GM19023 (cell line): ENCODE results near the gene CDKN2AIPNL.
"Not testable (repeated sequence)": the region's sequence is repeated elsewhere in the genome, so short reads cannot be mapped to it uniquely, and the experiment has no call there.

Experiments
- ATAC-seq: cut with Tn5 transposase; IDR thresholded peaks from one replicate; pipeline ENCODE4 v1.9.1; 2021; ENCODE audit warnings: mild to moderate bottlenecking, moderate library complexity; ENCODE audit not compliant: unreplicated experiment

CDKN2AIPNL gene

DNA sequence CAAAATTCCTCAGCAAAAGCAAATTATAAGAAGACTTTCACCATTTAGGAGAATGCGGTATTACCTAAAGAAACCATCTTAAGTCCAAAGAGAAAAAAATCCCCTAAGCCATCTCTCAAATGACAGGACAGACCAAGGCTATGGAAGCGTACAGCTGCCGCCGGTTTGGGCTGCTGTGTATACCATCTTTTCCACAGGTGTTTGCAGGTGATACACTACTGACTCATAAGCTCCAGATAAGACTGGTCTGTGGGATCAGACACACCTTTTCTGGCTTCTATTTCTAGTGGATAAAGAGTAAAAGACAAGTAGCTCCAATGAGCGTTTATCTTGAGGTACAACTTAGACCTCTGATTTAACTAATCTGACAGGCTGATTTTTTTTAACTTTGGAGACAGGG, 7.7 kb downstream of the CDKN2AIPNL start:
- ATAC-seq = no peak

DNA sequence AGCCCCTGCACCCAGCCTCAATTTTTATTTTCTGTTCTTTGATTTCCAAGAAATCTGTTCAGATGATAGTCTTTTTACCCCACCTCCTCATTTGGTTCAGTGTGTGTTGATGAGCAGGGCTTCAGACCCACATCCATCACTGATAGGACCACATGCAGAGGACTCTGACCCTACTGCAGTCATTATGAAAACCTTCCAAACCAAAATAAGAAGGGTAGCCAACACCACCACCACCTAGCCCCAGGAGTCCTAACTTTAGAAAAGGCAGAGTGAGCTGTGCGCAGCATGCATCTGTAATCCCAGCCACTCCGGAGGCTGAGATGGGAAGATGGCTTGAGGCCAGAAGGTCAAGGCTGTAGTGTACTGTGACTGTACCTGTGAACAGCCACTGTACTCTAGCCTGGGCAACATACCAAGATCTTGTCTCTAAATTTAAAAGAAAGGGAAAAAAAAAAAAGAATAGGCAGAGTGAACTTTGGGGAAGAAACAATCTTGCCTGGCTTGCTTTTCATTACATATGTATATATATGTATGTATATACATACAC, 13.0 kb downstream of the CDKN2AIPNL start:
- no peak for ATAC-seq

DNA sequence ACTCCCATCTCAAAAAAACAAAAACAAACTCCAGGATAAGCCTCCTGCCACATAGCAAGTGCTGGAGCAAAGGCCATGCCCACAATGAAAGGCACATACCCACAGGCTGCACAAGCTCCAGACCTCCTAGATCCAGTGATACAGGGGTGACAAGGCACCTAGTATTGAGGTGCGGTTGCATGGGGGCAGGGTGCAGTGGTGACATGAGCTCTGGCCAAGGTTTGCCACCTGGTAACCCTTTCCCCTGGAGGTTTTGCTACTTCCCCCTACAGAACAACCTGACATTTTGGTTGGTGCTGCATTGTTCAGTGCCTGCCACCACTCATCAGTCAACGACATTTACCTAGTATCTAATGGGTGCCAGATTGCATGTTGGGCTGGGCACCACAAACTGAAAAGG, 14.5 kb downstream of the CDKN2AIPNL start:
- no peak for ATAC-seq

- no peak for ATAC-seq
These were observed 15.4 kb downstream of the CDKN2AIPNL start for GRCh38 chr5:134396274-134396673.

- no peak for ATAC-seq
These were observed 16.7 kb downstream of the CDKN2AIPNL start for GRCh38 chr5:134394932-134395331.

DNA sequence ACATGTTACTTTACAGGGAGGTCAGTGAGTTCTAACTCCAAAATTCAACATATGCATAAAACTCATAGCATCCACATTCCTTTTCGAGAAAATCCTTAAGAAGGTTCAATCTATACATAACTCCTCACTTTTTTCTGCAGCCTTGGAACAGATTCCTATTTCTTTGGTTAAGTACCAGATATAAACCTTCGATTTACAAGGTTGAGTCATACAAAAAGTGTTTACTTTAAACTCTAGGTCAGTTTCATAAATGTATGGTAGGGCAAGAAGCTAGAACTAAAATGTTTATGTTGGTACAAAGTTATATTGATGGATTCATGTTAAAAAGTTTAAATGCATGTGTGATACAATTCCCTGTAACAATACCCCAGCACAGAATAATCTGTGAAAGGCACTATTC, 19.4 kb downstream of the CDKN2AIPNL start:
- ATAC-seq = no peak

DNA sequence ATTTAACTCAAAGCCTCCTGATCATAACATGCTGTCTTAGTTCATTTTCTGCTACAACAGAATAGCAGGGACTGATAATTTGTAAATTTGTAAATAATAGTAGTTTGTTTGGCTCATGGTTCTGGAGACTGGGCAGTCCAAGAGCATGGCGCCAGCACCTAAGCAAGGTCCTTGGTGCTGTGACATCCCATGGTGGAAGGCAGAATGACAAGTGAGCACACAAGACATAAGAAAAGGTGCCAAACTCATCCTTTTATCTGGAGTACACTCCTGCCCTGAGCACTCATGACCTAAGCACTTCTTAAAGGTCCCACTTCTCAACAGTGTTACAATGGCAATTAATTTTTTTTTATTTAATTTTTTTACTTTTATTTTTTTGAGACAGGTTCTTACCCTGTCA, 24.2 kb downstream of the CDKN2AIPNL start:
- ATAC-seq = no peak

- ATAC-seq = no peak
These were observed 27.5 kb downstream of the CDKN2AIPNL start for GRCh38 chr5:134383980-134384697.

- ATAC-seq = not testable (repeated sequence)
These were observed 29.5 kb downstream of the CDKN2AIPNL start for GRCh38 chr5:134382204-134382603.

DNA sequence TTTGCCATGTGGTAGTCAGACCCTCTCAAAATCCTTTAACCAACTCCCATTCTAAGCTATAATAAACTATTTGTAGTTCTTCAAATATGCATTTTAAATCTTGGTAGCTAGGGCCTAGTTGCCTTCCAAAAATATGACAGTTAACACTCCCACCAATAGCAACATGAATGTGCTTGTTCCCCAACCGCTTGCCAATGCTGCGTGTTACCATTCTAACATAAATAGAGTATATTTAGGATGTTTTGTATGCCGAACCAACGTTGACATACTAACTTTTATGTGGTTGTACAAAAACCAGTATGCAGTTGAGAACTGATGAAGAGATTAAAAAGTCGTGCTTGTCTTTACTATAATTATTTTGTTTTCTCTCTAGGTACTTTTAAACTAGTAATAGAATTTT, 31.3 kb downstream of the CDKN2AIPNL start:
- ATAC-seq = no peak

- no peak for ATAC-seq
These were observed 37.4 kb downstream of the CDKN2AIPNL start for GRCh38 chr5:134374232-134374631.

DNA sequence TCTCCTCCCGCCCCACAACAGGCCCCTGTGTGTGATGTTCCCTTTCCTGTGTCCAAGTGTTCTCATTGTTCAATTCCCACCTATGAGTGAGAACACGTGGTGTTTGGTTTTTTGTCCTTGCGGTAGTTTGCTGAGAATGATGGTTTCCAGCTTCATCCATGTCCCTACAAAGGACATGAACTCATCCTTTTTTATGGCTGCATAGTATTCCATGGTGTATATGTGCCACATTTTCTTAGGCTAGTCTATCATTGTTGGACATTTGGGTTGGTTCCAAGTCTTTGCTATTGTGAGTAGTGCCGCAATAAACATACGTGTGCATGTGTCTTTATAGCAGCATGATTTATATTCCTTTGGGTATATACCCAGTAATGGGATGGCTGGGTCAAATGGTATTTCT, 38.0 kb downstream of the CDKN2AIPNL start:
- not testable (repeated sequence) for ATAC-seq

GRCh38 chr5:134371834-134372340, 39.8 kb downstream of the CDKN2AIPNL start:
- no peak for ATAC-seq

DNA sequence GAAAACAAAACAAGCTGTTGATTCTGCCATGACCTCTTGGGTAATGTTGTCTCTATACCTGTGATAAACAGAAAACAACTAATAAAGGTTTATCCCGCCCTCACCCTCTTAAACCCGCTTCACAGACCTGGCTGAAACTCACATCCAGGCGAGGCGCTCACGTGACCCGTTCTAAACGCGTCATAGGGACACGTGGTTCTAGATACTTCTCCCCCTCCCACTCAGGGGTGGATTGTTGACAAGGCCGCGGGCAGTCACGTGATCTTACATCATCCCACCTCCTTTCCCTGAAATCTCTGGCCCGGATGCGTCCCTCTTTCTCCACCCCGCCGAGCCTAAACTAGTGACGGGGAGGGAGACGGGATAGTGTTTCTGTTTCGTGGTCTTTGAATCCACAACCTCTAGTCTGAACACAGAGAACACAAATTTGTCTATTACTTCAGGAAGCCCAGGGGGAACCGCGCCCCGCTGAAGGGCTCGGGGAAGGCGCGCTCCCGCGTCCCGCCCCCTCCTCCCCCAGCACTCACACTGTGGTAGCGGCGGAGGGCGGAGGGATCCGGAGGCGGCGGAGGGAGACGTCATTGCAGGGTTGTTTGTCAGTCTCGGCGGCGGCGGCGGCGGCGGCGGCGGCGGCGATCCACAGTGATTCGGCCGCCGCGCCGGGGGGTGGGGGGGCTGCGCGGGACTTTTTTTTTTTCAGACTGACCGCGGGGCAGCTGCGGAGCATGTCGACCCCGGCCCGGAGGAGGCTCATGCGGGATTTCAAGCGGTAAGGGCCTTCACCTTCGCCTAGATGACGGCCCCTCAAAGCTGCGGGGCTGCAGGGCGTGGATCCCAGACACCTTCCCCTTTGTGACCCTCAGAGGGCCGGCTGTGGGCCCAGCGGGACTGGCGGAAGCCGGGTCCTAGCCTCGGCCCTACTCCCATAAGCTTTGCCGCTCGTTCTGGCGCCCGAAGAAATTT, 40.5 kb downstream of the CDKN2AIPNL start, which contains the start of gene UBE2B:
Gene UBE2B (plus strand): TSS at position 699 of the 963 bp plus-strand sequence. CDS start 27 bp downstream, at position 726.
- peak; percentile 70 for ATAC-seq

- peak; percentile 12 for ATAC-seq
These were observed 41.3 kb downstream of the CDKN2AIPNL start for GRCh38 chr5:134370311-134370870.

DNA sequence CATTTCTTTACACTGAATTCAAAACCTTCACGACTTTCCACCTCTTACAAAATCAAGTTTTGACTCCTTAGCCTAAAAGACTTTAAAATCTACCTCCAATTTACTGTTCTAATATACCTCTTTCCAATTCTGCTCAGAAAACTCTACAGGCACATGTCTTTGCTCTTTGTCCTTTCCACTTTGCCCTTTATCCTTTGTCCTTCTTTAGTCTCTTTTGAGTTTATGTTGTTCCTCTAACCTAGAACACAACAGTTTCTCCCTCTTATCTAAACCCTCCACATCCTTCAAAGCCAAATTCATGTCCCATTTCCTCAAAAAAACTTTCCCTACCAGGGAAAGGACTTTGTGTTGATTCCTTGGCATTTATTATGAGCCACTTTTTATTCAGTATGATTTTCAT, 46.1 kb downstream of the CDKN2AIPNL start:
- no peak for ATAC-seq

DNA sequence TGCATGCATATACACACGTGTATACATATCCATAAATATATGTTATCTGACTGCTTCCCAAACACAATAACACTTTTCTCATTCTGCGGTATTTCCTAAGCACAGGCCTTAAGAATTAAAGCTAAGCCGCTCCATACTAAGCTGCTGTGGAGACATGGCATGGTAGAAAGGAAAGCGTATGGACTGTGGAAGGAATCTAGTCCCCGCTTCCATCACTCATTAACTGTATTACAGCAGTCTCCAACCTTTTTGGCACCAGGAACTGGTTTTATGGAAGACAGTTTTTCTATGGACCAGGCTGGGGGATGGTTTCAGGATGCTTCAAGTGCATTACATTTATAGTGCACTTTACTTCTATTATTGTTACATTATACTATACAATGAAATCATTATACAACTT, 56.0 kb downstream of the CDKN2AIPNL start:
- ATAC-seq = no peak
